ENCODE data around the gene TCF4. TPM values are rescaled to one million over a fixed set of nuclear protein-coding genes. Genes with fewer than 3 reads are reported as not detected.

The TCF4 gene
- total and polyA plus RNA-seq, 2 donors = 12.7 to 36.6 TPM

GRCh38 chr18:55440988-55441387 lies 147.0 kb downstream of the TCF4 start:
- Histone ChIP-seq H3K27ac (ENCODE audit: low read depth in 1 of 2, low read length in 1 of 2) (no peak overlapping the region), H3K36me3 (ENCODE audit: control insufficient read depth in 2 of 2, insufficient read depth in 2 of 2, low read length in 1 of 2) (no peaks in the 10 kb centered on the region)

GRCh38 chr18:55439056-55439455 lies 148.9 kb downstream of the TCF4 start:
- Histone ChIP-seq H3K4me3 (ENCODE audit: low read length in 2 of 2) (no peak overlapping the region), H3K4me1 (ENCODE audit: control insufficient read depth in 2 of 2, insufficient read depth in 2 of 2, low read length in 2 of 2) (no peaks in the 10 kb centered on the region), H3K36me3 (ENCODE audit: control insufficient read depth in 2 of 2, insufficient read depth in 2 of 2, low read length in 1 of 2) (no peaks in the 10 kb centered on the region), H3K27me3 (ENCODE audit: control insufficient read depth in 2 of 2, insufficient read depth in 1 of 2, low read length in 1 of 2) (no peaks in the 10 kb centered on the region), H3K9me3 (ENCODE audit: control insufficient read depth in 2 of 2, insufficient read depth in 1 of 2, low read length in 1 of 2) (no peaks in the 10 kb centered on the region), H3K27ac (ENCODE audit: low read depth in 1 of 2, low read length in 1 of 2) (no peak overlapping the region)
- WGBS = 97% methylated on average over 3 of the region's 3 CpGs
- no peak for DNase-seq (ENCODE audit: low read depth in 6 of 9, low spot score in 9 of 9)

More at GRCh38 chr18:55440988-55441387, 147.0 kb downstream of the TCF4 start:
- H3K27me3 ChIP-seq (ENCODE audit: control insufficient read depth in 2 of 2, insufficient read depth in 1 of 2, low read length in 1 of 2) = no peaks in the 10 kb centered on the region
- no peak for DNase-seq (ENCODE audit: low read depth in 6 of 9, low spot score in 9 of 9)
- H3K4me3 ChIP-seq (ENCODE audit: low read length in 2 of 2) = no peak overlapping the region
- H3K9me3 ChIP-seq (ENCODE audit: control insufficient read depth in 2 of 2, insufficient read depth in 1 of 2, low read length in 1 of 2) = no peaks in the 10 kb centered on the region
- H3K4me1 ChIP-seq (ENCODE audit: control insufficient read depth in 2 of 2, insufficient read depth in 2 of 2, low read length in 2 of 2) = no peaks in the 10 kb centered on the region

GRCh38 chr18:55435592-55435991 lies 152.4 kb downstream of the TCF4 start:
- Histone ChIP-seq H3K27ac (ENCODE audit: low read depth in 1 of 2, low read length in 1 of 2) (no peak overlapping the region), H3K4me1 (ENCODE audit: control insufficient read depth in 2 of 2, insufficient read depth in 2 of 2, low read length in 2 of 2) (no peaks in the 10 kb centered on the region), H3K36me3 (ENCODE audit: control insufficient read depth in 2 of 2, insufficient read depth in 2 of 2, low read length in 1 of 2) (no peaks in the 10 kb centered on the region), H3K9me3 (ENCODE audit: control insufficient read depth in 2 of 2, insufficient read depth in 1 of 2, low read length in 1 of 2) (no peaks in the 10 kb centered on the region), H3K27me3 (ENCODE audit: control insufficient read depth in 2 of 2, insufficient read depth in 1 of 2, low read length in 1 of 2) (no peaks in the 10 kb centered on the region), H3K4me3 (ENCODE audit: low read length in 2 of 2) (no peak overlapping the region)
- DNase-seq (ENCODE audit: low read depth in 6 of 9, low spot score in 9 of 9) = no peak
- WGBS = 94% methylated on average over 1 of the region's 1 CpG

- WGBS = 94% methylated on average over 5 of the region's 5 CpGs
- no peak for DNase-seq (ENCODE audit: low read depth in 6 of 9, low spot score in 9 of 9)
- no peak overlapping the region for H3K4me3 ChIP-seq (ENCODE audit: low read length in 2 of 2)
- no peaks in the 10 kb centered on the region for H3K36me3 ChIP-seq (ENCODE audit: control insufficient read depth in 2 of 2, insufficient read depth in 2 of 2, low read length in 1 of 2)
- no peak overlapping the region for H3K27ac ChIP-seq (ENCODE audit: low read depth in 1 of 2, low read length in 1 of 2)
- H3K4me1 ChIP-seq (ENCODE audit: control insufficient read depth in 2 of 2, insufficient read depth in 2 of 2, low read length in 2 of 2) = no peaks in the 10 kb centered on the region
- no peaks in the 10 kb centered on the region for H3K9me3 ChIP-seq (ENCODE audit: control insufficient read depth in 2 of 2, insufficient read depth in 1 of 2, low read length in 1 of 2)
- no peaks in the 10 kb centered on the region for H3K27me3 ChIP-seq (ENCODE audit: control insufficient read depth in 2 of 2, insufficient read depth in 1 of 2, low read length in 1 of 2)
Measured at GRCh38 chr18:55433648-55434047, 154.3 kb downstream of the TCF4 start.

GRCh38 chr18:55433140-55433539 lies 154.9 kb downstream of the TCF4 start:
- no peaks in the 10 kb centered on the region for H3K36me3 ChIP-seq (ENCODE audit: control insufficient read depth in 2 of 2, insufficient read depth in 2 of 2, low read length in 1 of 2)
- no peaks in the 10 kb centered on the region for H3K9me3 ChIP-seq (ENCODE audit: control insufficient read depth in 2 of 2, insufficient read depth in 1 of 2, low read length in 1 of 2)
- no peak overlapping the region for H3K27ac ChIP-seq (ENCODE audit: low read depth in 1 of 2, low read length in 1 of 2)
- no peaks in the 10 kb centered on the region for H3K27me3 ChIP-seq (ENCODE audit: control insufficient read depth in 2 of 2, insufficient read depth in 1 of 2, low read length in 1 of 2)
- H3K4me3 ChIP-seq (ENCODE audit: low read length in 2 of 2) = no peak overlapping the region
- H3K4me1 ChIP-seq (ENCODE audit: control insufficient read depth in 2 of 2, insufficient read depth in 2 of 2, low read length in 2 of 2) = no peaks in the 10 kb centered on the region
- DNase-seq (ENCODE audit: low read depth in 6 of 9, low spot score in 9 of 9) = no peak
- WGBS = 98% methylated on average over 2 of the region's 2 CpGs

- Histone ChIP-seq H3K4me3 (ENCODE audit: low read length in 2 of 2) (no peak overlapping the region), H3K27me3 (ENCODE audit: control insufficient read depth in 2 of 2, insufficient read depth in 1 of 2, low read length in 1 of 2) (no peaks in the 10 kb centered on the region), H3K36me3 (ENCODE audit: control insufficient read depth in 2 of 2, insufficient read depth in 2 of 2, low read length in 1 of 2) (no peaks in the 10 kb centered on the region), H3K9me3 (ENCODE audit: control insufficient read depth in 2 of 2, insufficient read depth in 1 of 2, low read length in 1 of 2) (no peaks in the 10 kb centered on the region), H3K27ac (ENCODE audit: low read depth in 1 of 2, low read length in 1 of 2) (no peak overlapping the region), H3K4me1 (ENCODE audit: control insufficient read depth in 2 of 2, insufficient read depth in 2 of 2, low read length in 2 of 2) (no peaks in the 10 kb centered on the region)
- 96% methylated on average over 3 of the region's 3 CpGs for WGBS
- no peak for DNase-seq (ENCODE audit: low read depth in 6 of 9, low spot score in 9 of 9)
Measured at GRCh38 chr18:55432307-55433040, 155.5 kb downstream of the TCF4 start.

- H3K4me1 ChIP-seq (ENCODE audit: control insufficient read depth in 2 of 2, insufficient read depth in 2 of 2, low read length in 2 of 2) = no peaks in the 10 kb centered on the region
- DNase-seq (ENCODE audit: low read depth in 6 of 9, low spot score in 9 of 9) = no peak
- H3K27me3 ChIP-seq (ENCODE audit: control insufficient read depth in 2 of 2, insufficient read depth in 1 of 2, low read length in 1 of 2) = no peaks in the 10 kb centered on the region
- WGBS = 81% methylated on average over 2 of the region's 2 CpGs
- no peak overlapping the region for H3K4me3 ChIP-seq (ENCODE audit: low read length in 2 of 2)
- no peaks in the 10 kb centered on the region for H3K36me3 ChIP-seq (ENCODE audit: control insufficient read depth in 2 of 2, insufficient read depth in 2 of 2, low read length in 1 of 2)
- H3K27ac ChIP-seq (ENCODE audit: low read depth in 1 of 2, low read length in 1 of 2) = no peak overlapping the region
- H3K9me3 ChIP-seq (ENCODE audit: control insufficient read depth in 2 of 2, insufficient read depth in 1 of 2, low read length in 1 of 2) = no peaks in the 10 kb centered on the region
Measured at GRCh38 chr18:55430026-55430425, 158.0 kb downstream of the TCF4 start.

GRCh38 chr18:55427951-55428350 lies 160.0 kb downstream of the TCF4 start:
- 95% methylated on average over 1 of the region's 1 CpG for WGBS
- no peak for DNase-seq (ENCODE audit: low read depth in 6 of 9, low spot score in 9 of 9)
- no peaks in the 10 kb centered on the region for H3K27me3 ChIP-seq (ENCODE audit: control insufficient read depth in 2 of 2, insufficient read depth in 1 of 2, low read length in 1 of 2)
- H3K9me3 ChIP-seq (ENCODE audit: control insufficient read depth in 2 of 2, insufficient read depth in 1 of 2, low read length in 1 of 2) = no peaks in the 10 kb centered on the region
- no peaks in the 10 kb centered on the region for H3K36me3 ChIP-seq (ENCODE audit: control insufficient read depth in 2 of 2, insufficient read depth in 2 of 2, low read length in 1 of 2)
- H3K4me1 ChIP-seq (ENCODE audit: control insufficient read depth in 2 of 2, insufficient read depth in 2 of 2, low read length in 2 of 2) = no peaks in the 10 kb centered on the region
- H3K27ac ChIP-seq (ENCODE audit: low read depth in 1 of 2, low read length in 1 of 2) = no peak overlapping the region
- H3K4me3 ChIP-seq (ENCODE audit: low read length in 2 of 2) = no peak overlapping the region

GRCh38 chr18:55425698-55426097 lies 162.3 kb downstream of the TCF4 start:
- DNase-seq (ENCODE audit: low read depth in 6 of 9, low spot score in 9 of 9) = no peak
- no peaks in the 10 kb centered on the region for H3K4me1 ChIP-seq (ENCODE audit: control insufficient read depth in 2 of 2, insufficient read depth in 2 of 2, low read length in 2 of 2)
- 93% methylated on average over 3 of the region's 3 CpGs for WGBS
- H3K9me3 ChIP-seq (ENCODE audit: control insufficient read depth in 2 of 2, insufficient read depth in 1 of 2, low read length in 1 of 2) = no peaks in the 10 kb centered on the region
- H3K36me3 ChIP-seq (ENCODE audit: control insufficient read depth in 2 of 2, insufficient read depth in 2 of 2, low read length in 1 of 2) = no peaks in the 10 kb centered on the region
- no peaks in the 10 kb centered on the region for H3K27me3 ChIP-seq (ENCODE audit: control insufficient read depth in 2 of 2, insufficient read depth in 1 of 2, low read length in 1 of 2)
- H3K4me3 ChIP-seq (ENCODE audit: low read length in 2 of 2) = no peak overlapping the region
- H3K27ac ChIP-seq (ENCODE audit: low read depth in 1 of 2, low read length in 1 of 2) = no peak overlapping the region

All from thymus (tissue), 11 donors.